Measurements from ENCODE around the gene EPC1.

The EPC1 gene

GRCh38 chr10:32379318-32379949 lies 32.5 kb upstream of the EPC1 start (continued):
- TF ChIP-seq GLI4 (tag by site-specific recombination; IDR thresholded peaks at IDR 0.05), result no peak
- TF ChIP-seq ZNF639 (tag by site-specific recombination; IDR thresholded peaks at IDR 0.05), result no peak
- TF ChIP-seq GLI2 (tag by site-specific recombination; IDR thresholded peaks at IDR 0.05; ENCODE audit: borderline replicate concordance, low read depth), result no peak
- TF ChIP-seq ZNF664 (tag by site-specific recombination; IDR thresholded peaks at IDR 0.05), result no peak
- TF ChIP-seq SP3 (tag by site-specific recombination; IDR thresholded peaks at IDR 0.05), result peak; percentile 58
- TF ChIP-seq SP2 (tag by site-specific recombination; IDR thresholded peaks at IDR 0.05), result peak; percentile 63
- no peak for TF ChIP-seq ZNF146 (tag by site-specific recombination; IDR thresholded peaks at IDR 0.05)
- no peak for TF ChIP-seq TCF7L2 (IDR thresholded peaks at IDR 0.05; ENCODE audit: borderline replicate concordance, low read depth, low read length)
- TF ChIP-seq ZNF624 (tag by site-specific recombination; IDR thresholded peaks at IDR 0.05), result no peak
- TF ChIP-seq ZFP3 (tag by site-specific recombination; IDR thresholded peaks at IDR 0.05; ENCODE audit: low read depth), result no peak
- TF ChIP-seq ZNF2 (tag by site-specific recombination; IDR thresholded peaks at IDR 0.05), result no peak
- TF ChIP-seq, protein P1, sequence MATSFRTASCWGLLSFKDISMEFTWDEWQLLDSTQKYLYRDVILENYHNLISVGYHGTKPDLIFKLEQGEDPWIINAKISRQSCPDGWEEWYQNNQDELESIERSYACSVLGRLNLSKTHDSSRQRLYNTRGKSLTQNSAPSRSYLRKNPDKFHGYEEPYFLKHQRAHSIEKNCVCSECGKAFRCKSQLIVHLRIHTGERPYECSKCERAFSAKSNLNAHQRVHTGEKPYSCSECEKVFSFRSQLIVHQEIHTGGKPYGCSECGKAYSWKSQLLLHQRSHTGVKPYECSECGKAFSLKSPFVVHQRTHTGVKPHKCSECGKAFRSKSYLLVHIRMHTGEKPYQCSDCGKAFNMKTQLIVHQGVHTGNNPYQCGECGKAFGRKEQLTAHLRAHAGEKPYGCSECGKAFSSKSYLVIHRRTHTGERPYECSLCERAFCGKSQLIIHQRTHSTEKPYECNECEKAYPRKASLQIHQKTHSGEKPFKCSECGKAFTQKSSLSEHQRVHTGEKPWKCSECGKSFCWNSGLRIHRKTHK (tag by site-specific recombination; IDR thresholded peaks at IDR 0.05), result no peak
- TF ChIP-seq ZNF366 (tag by site-specific recombination; conservative IDR thresholded peaks at IDR 0.05), result peak; percentile 43; the same call in 1 of the 2 replicates
- TF ChIP-seq ZNF433 (tag by site-specific recombination; IDR thresholded peaks at IDR 0.05; ENCODE audit: low read depth), result no peak
- TF ChIP-seq IKZF3 (tag by site-specific recombination; IDR thresholded peaks at IDR 0.05), result peak; percentile 87
- TF ChIP-seq ZNF658 (tag by site-specific recombination; IDR thresholded peaks at IDR 0.05), result no peak
- no peak for TF ChIP-seq SALL2 (tag by site-specific recombination; IDR thresholded peaks at IDR 0.05; ENCODE audit: borderline replicate concordance)
- TF ChIP-seq, protein P2, sequence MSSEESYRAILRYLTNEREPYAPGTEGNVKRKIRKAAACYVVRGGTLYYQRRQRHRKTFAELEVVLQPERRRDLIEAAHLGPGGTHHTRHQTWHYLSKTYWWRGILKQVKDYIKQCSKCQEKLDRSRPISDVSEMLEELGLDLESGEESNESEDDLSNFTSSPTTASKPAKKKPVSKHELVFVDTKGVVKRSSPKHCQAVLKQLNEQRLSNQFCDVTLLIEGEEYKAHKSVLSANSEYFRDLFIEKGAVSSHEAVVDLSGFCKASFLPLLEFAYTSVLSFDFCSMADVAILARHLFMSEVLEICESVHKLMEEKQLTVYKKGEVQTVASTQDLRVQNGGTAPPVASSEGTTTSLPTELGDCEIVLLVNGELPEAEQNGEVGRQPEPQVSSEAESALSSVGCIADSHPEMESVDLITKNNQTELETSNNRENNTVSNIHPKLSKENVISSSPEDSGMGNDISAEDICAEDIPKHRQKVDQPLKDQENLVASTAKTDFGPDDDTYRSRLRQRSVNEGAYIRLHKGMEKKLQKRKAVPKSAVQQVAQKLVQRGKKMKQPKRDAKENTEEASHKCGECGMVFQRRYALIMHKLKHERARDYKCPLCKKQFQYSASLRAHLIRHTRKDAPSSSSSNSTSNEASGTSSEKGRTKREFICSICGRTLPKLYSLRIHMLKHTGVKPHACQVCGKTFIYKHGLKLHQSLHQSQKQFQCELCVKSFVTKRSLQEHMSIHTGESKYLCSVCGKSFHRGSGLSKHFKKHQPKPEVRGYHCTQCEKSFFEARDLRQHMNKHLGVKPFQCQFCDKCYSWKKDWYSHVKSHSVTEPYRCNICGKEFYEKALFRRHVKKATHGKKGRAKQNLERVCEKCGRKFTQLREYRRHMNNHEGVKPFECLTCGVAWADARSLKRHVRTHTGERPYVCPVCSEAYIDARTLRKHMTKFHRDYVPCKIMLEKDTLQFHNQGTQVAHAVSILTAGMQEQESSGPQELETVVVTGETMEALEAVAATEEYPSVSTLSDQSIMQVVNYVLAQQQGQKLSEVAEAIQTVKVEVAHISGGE (tag by site-specific recombination; conservative IDR thresholded peaks at IDR 0.05; ENCODE audit: low read depth), result 0 out of 2 replicates have a peak, but pooled peaks have one; percentile 19
- TF ChIP-seq, protein P3, sequence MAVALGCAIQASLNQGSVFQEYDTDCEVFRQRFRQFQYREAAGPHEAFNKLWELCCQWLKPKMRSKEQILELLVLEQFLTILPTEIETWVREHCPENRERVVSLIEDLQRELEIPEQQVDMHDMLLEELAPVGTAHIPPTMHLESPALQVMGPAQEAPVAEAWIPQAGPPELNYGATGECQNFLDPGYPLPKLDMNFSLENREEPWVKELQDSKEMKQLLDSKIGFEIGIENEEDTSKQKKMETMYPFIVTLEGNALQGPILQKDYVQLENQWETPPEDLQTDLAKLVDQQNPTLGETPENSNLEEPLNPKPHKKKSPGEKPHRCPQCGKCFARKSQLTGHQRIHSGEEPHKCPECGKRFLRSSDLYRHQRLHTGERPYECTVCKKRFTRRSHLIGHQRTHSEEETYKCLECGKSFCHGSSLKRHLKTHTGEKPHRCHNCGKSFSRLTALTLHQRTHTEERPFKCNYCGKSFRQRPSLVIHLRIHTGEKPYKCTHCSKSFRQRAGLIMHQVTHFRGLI (tag by site-specific recombination; IDR thresholded peaks at IDR 0.05), result peak; percentile 28; the same call in 1 of the 2 replicates
- TF ChIP-seq ATF2 (tag by site-specific recombination; IDR thresholded peaks at IDR 0.05; ENCODE audit: low read depth), result no peak
- TF ChIP-seq, protein P4, sequence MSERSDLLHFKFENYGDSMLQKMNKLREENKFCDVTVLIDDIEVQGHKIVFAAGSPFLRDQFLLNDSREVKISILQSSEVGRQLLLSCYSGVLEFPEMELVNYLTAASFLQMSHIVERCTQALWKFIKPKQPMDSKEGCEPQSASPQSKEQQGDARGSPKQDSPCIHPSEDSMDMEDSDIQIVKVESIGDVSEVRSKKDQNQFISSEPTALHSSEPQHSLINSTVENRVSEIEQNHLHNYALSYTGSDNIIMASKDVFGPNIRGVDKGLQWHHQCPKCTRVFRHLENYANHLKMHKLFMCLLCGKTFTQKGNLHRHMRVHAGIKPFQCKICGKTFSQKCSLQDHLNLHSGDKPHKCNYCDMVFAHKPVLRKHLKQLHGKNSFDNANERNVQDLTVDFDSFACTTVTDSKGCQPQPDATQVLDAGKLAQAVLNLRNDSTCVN (tag by site-specific recombination; optimal IDR thresholded peaks at IDR 0.05), result no peak
- TF ChIP-seq, protein P5, sequence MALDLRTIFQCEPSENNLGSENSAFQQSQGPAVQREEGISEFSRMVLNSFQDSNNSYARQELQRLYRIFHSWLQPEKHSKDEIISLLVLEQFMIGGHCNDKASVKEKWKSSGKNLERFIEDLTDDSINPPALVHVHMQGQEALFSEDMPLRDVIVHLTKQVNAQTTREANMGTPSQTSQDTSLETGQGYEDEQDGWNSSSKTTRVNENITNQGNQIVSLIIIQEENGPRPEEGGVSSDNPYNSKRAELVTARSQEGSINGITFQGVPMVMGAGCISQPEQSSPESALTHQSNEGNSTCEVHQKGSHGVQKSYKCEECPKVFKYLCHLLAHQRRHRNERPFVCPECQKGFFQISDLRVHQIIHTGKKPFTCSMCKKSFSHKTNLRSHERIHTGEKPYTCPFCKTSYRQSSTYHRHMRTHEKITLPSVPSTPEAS (tag by site-specific recombination; IDR thresholded peaks at IDR 0.05), result no peak
- TF ChIP-seq ZSCAN30 (tag by site-specific recombination; IDR thresholded peaks at IDR 0.05), result no peak
- TF ChIP-seq HOXC10 (CRISPR knock-in tag; IDR thresholded peaks at IDR 0.05), result no peak
- no peak for TF ChIP-seq ZNF707 (tag by site-specific recombination; IDR thresholded peaks at IDR 0.05)
- TF ChIP-seq ZNF174 (tag by site-specific recombination; IDR thresholded peaks at IDR 0.05), result no peak
- peak; percentile 14; the same call in 1 of the 2 replicates for TF ChIP-seq YY1 (tag by site-specific recombination; IDR thresholded peaks at IDR 0.05)
